ENCODE data around the gene OVAAL.
"Not testable (repeated sequence)": the region's sequence is repeated elsewhere in the genome, so short reads cannot be mapped to it uniquely, and the experiment has no call there.

GRCh38 chr1:180553046-180553445, 5.7 kb upstream of the OVAAL start:
- not testable (repeated sequence) for TF ChIP-seq CTCF (IDR thresholded peaks at IDR 0.05; ENCODE audit: control extremely low read depth in 1 of 3, insufficient read depth in 1 of 3, low read depth in 1 of 3, low read length in 3 of 3); ASH2L (IDR thresholded peaks at IDR 0.05; ENCODE audit: low read length); SP2 (IDR thresholded peaks at IDR 0.05; ENCODE audit: low read length); KDM4A (IDR thresholded peaks at IDR 0.05; ENCODE audit: low read depth, low read length, severe bottlenecking); POLR2A (IDR thresholded peaks at IDR 0.05; ENCODE audit: control extremely low read depth in 1 of 2, low read depth in 2 of 2, low read length in 2 of 2); ZNF274 (IDR thresholded peaks at IDR 0.05; ENCODE audit: borderline replicate concordance, extremely low read depth, low read length); TAF1 (IDR thresholded peaks at IDR 0.05; ENCODE audit: low read depth, low read length); CREB1 (IDR thresholded peaks at IDR 0.05); YY1 (IDR thresholded peaks at IDR 0.05; ENCODE audit: low read depth, low read length)
